ENCODE measurements around the gene SPRTN. TPM values are rescaled to one million over a fixed set of nuclear protein-coding genes. Genes with fewer than 3 reads are reported as not detected.

SPRTN gene
- total and polyA plus RNA-seq, 2 of the 4 experiments (the other 2 are of a cell fraction) = 6.5 to 17.4 TPM

DNA sequence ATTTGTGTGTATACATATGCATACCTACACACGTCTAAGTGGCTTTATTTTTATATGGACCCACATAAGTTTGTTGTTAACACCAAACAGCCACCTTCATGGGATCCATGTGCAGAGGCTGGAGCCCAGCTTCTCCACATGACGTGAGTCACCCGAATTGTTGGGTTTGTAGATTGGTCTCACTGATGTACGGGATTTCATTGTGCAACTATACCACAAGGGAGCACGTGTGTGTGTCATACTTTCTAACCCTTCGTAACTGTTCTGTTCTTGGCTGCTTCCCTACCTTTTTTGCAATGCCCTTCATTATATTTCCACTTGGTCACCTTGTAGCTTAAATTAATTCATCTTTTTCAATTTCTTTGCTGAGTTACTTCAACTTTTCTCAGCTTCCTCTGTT is 21.0 kb downstream of the SPRTN start:
- Histone ChIP-seq H4K8ac (ENCODE audit: low read depth in 2 of 2, low read length in 2 of 2) (no peak overlapping the region), H3K4ac (ENCODE audit: low read depth, low read length) (no peak overlapping the region), H2BK20ac (ENCODE audit: low read depth, low read length) (no peak overlapping the region), H3K79me1 (ENCODE audit: low read depth in 1 of 2, low read length in 2 of 2) (peaks cover 15 to 18% of the 10 kb centered on the region in 2 experiments), H3K18ac (ENCODE audit: low read depth, low read length) (no peak overlapping the region), H3K56ac (ENCODE audit: extremely low read depth, insufficient read depth, low read length) (no peak overlapping the region), H2AK5ac (ENCODE audit: low read depth, low read length) (no peak overlapping the region), H3K4me3 (ENCODE audit: insufficient read depth, low read depth, low read length) (no peak overlapping the region), H2AK9ac (replicated peaks; ENCODE audit: low read depth, low read length, poor library complexity) (no peak overlapping the region), H3K4me1 (ENCODE audit: control insufficient read depth, insufficient read depth, low read length) (peaks cover 5% of the 10 kb centered on the region), H3K9me3 (ENCODE audit: control insufficient read depth, insufficient read depth, low read length) (no peaks in the 10 kb centered on the region), H3K4me2 (ENCODE audit: low read depth, low read length) (no peak overlapping the region), H3K9ac (ENCODE audit: low read depth, low read length) (no peak overlapping the region), H3K27ac (ENCODE audit: insufficient read depth, low read length) (no peak overlapping the region), H4K5ac (ENCODE audit: low read depth, low read length) (no peak overlapping the region), H2BK15ac (ENCODE audit: low read depth, low read length) (no peak overlapping the region), H4K91ac (ENCODE audit: insufficient read depth, low read depth, low read length) (no peak overlapping the region), H4K20me1 (ENCODE audit: insufficient read depth, low read length) (no peaks in the 10 kb centered on the region; the same call in 1 of the 2 replicates), H2BK120ac (ENCODE audit: low read depth, low read length) (no peak overlapping the region), H3K14ac (replicated peaks; ENCODE audit: low read depth, low read length) (no peak overlapping the region), H2BK5ac (ENCODE audit: low read depth, low read length, poor library complexity, severe bottlenecking) (no peak overlapping the region), H3K36me3 (ENCODE audit: control insufficient read depth, insufficient read depth, low read length) (peaks cover 5% of the 10 kb centered on the region), H3K27me3 (ENCODE audit: control insufficient read depth, insufficient read depth, low read length) (no peaks in the 10 kb centered on the region), H3K23ac (ENCODE audit: low read depth, low read length) (no peak overlapping the region), H3K9me1 (ENCODE audit: insufficient read depth, low read length) (peaks cover 4% of the 10 kb centered on the region; the same call in 1 of the 2 replicates), H2AFZ (replicated peaks; ENCODE audit: low read length, poor library complexity) (no peak overlapping the region)
- ChIA-PET CTCF (interaction anchor here (0.8 to 1.1 kb wide), 2 partner anchors 21 to 36 kb away, joined by 3 read pairs; partner anchors contain the start of gene SPRTN), POLR2A (ENCODE audit: unreplicated experiment) (no interaction called here)
- DNase-seq = peak; percentile 87
- in situ Hi-C loops (cut with MboI; ENCODE audit: low sequenced_read_pairs) (no loop called here), dilution Hi-C loops (cut with HindIII; ENCODE audit: low sequenced_read_pairs, unreplicated experiment) (no loop called here), intact Hi-C loops (cut with micrococcal nuclease) (loop anchor here (2.0 to 5.0 kb wide), 2 partner anchors 170 to 398 kb away; partner anchors contain the start of gene TSNAX)
- TF ChIP-seq MXI1 (IDR thresholded peaks at IDR 0.05; ENCODE audit: borderline replicate concordance, low read depth, low read length) (peak; percentile 52; the same call in 1 of the 2 replicates), BHLHE40 (IDR thresholded peaks at IDR 0.05; ENCODE audit: low read depth, low read length) (peak; percentile 92), FOS (IDR thresholded peaks at IDR 0.05; ENCODE audit: low read depth, low read length) (peak; percentile 19; the same call in 1 of the 2 replicates), CEBPB (IDR thresholded peaks at IDR 0.05; ENCODE audit: low read depth, low read length) (peak; percentile 96), NFE2L2 (IDR thresholded peaks at IDR 0.05; ENCODE audit: low read depth, low read length) (no peak), POLR2A (IDR thresholded peaks at IDR 0.05; ENCODE audit: low read depth, low read length) (no peak), MAZ (IDR thresholded peaks at IDR 0.05; ENCODE audit: borderline replicate concordance, low read depth, low read length) (no peak)
- TF ChIP-seq, protein P1, sequence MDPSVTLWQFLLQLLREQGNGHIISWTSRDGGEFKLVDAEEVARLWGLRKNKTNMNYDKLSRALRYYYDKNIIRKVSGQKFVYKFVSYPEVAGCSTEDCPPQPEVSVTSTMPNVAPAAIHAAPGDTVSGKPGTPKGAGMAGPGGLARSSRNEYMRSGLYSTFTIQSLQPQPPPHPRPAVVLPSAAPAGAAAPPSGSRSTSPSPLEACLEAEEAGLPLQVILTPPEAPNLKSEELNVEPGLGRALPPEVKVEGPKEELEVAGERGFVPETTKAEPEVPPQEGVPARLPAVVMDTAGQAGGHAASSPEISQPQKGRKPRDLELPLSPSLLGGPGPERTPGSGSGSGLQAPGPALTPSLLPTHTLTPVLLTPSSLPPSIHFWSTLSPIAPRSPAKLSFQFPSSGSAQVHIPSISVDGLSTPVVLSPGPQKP (IDR thresholded peaks at IDR 0.05; ENCODE audit: borderline replicate concordance, low read depth, low read length) = no peak
- TF ChIP-seq, protein P2, sequence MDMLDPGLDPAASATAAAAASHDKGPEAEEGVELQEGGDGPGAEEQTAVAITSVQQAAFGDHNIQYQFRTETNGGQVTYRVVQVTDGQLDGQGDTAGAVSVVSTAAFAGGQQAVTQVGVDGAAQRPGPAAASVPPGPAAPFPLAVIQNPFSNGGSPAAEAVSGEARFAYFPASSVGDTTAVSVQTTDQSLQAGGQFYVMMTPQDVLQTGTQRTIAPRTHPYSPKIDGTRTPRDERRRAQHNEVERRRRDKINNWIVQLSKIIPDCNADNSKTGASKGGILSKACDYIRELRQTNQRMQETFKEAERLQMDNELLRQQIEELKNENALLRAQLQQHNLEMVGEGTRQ (IDR thresholded peaks at IDR 0.05; ENCODE audit: low read depth, low read length) = peak; percentile 55; the same call in 1 of the 2 replicates
- TF ChIP-seq, protein P3, sequence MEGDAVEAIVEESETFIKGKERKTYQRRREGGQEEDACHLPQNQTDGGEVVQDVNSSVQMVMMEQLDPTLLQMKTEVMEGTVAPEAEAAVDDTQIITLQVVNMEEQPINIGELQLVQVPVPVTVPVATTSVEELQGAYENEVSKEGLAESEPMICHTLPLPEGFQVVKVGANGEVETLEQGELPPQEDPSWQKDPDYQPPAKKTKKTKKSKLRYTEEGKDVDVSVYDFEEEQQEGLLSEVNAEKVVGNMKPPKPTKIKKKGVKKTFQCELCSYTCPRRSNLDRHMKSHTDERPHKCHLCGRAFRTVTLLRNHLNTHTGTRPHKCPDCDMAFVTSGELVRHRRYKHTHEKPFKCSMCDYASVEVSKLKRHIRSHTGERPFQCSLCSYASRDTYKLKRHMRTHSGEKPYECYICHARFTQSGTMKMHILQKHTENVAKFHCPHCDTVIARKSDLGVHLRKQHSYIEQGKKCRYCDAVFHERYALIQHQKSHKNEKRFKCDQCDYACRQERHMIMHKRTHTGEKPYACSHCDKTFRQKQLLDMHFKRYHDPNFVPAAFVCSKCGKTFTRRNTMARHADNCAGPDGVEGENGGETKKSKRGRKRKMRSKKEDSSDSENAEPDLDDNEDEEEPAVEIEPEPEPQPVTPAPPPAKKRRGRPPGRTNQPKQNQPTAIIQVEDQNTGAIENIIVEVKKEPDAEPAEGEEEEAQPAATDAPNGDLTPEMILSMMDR (conservative IDR thresholded peaks at IDR 0.05; ENCODE audit: low read depth, low read length) = no peak
- no TSS peak for BruUV-seq (replicated peaks)
- ATAC-seq (ENCODE audit: low read depth) = no peak
- WGBS, 2 experiments (ENCODE audit: extremely low coverage in 2 of 2, insufficient read length in 1 of 2) = no CpG with 5 or more reads among the region's 6 CpGs
